ENCODE measurements around the gene JAZF1.

GRCh38 chr7:28076423-28077200, 104.0 kb downstream of the JAZF1 start:
- TF ChIP-seq CTCF (IDR thresholded peaks at IDR 0.05) (no peak), POLR2A (IDR thresholded peaks at IDR 0.05) (no peak)
